Measurements from ENCODE around the gene VAV1. TPM values are rescaled to one million over a fixed set of nuclear protein-coding genes. Genes with fewer than 3 reads are reported as not detected.

The VAV1 gene
- total and polyA plus RNA-seq, 9 of the 15 experiments (the other 6 are each of a cell fraction or from before 2014, with no cell fraction given): 0.46 to 20.1 (median 11.1) TPM

DNA sequence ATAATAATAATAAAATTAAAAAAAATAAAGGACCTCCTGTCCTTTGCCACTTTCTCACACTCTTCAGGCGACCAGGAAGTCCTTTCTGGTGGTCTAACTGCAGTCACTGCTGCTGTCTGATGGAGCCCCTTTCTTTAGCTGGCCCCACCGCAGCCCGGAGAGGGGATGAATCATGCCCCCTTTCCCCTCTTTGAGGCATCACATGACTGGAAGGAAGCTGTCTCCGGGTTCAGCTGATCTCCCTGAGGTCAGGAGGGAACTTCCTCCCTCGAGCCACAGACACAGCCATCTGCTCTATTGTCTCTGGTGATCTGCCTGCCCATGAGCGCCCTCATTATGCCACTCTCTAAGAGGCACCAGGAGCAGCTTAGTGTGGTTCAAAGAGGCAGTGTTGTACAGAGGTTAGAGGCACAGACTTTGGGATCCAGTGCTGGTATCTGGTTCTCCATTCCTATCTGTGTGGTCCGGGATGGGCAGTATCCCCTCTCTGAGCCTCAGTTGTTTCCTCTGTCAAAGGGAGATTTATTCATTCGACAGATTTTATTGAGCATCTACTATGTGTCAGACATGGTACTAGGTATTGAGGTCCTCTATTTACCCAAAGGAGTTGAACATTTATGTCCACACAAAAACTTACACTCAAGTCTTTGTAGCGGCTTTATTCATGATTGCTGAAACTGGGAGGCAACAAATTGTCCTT lies 30.0 kb downstream of the VAV1 start (continued):
- TF ChIP-seq SMAD3 (CRISPR knock-in tag; conservative IDR thresholded peaks at IDR 0.05): no peak
- TF ChIP-seq, protein P1, sequence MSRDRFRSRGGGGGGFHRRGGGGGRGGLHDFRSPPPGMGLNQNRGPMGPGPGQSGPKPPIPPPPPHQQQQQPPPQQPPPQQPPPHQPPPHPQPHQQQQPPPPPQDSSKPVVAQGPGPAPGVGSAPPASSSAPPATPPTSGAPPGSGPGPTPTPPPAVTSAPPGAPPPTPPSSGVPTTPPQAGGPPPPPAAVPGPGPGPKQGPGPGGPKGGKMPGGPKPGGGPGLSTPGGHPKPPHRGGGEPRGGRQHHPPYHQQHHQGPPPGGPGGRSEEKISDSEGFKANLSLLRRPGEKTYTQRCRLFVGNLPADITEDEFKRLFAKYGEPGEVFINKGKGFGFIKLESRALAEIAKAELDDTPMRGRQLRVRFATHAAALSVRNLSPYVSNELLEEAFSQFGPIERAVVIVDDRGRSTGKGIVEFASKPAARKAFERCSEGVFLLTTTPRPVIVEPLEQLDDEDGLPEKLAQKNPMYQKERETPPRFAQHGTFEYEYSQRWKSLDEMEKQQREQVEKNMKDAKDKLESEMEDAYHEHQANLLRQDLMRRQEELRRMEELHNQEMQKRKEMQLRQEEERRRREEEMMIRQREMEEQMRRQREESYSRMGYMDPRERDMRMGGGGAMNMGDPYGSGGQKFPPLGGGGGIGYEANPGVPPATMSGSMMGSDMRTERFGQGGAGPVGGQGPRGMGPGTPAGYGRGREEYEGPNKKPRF (IDR thresholded peaks at IDR 0.05; ENCODE audit: low read depth, low read length): no peak
- no peak for TF ChIP-seq CEBPB (tag; IDR thresholded peaks at IDR 0.05)
- TF ChIP-seq MIER1 (IDR thresholded peaks at IDR 0.05; ENCODE audit: low read depth): no peak
- TF ChIP-seq TEAD4 (IDR thresholded peaks at IDR 0.05; ENCODE audit: low read length): no peak
- no peak for TF ChIP-seq TEAD4 (CRISPR knock-in tag; IDR thresholded peaks at IDR 0.05; ENCODE audit: borderline replicate concordance)
- TF ChIP-seq RBM14 (IDR thresholded peaks at IDR 0.05; ENCODE audit: borderline replicate concordance, insufficient read depth, low read depth, low read length): no peak
- TF ChIP-seq, protein P2, sequence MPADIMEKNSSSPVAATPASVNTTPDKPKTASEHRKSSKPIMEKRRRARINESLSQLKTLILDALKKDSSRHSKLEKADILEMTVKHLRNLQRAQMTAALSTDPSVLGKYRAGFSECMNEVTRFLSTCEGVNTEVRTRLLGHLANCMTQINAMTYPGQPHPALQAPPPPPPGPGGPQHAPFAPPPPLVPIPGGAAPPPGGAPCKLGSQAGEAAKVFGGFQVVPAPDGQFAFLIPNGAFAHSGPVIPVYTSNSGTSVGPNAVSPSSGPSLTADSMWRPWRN (IDR thresholded peaks at IDR 0.05; ENCODE audit: low read depth): no peak
- TF ChIP-seq, protein P3, sequence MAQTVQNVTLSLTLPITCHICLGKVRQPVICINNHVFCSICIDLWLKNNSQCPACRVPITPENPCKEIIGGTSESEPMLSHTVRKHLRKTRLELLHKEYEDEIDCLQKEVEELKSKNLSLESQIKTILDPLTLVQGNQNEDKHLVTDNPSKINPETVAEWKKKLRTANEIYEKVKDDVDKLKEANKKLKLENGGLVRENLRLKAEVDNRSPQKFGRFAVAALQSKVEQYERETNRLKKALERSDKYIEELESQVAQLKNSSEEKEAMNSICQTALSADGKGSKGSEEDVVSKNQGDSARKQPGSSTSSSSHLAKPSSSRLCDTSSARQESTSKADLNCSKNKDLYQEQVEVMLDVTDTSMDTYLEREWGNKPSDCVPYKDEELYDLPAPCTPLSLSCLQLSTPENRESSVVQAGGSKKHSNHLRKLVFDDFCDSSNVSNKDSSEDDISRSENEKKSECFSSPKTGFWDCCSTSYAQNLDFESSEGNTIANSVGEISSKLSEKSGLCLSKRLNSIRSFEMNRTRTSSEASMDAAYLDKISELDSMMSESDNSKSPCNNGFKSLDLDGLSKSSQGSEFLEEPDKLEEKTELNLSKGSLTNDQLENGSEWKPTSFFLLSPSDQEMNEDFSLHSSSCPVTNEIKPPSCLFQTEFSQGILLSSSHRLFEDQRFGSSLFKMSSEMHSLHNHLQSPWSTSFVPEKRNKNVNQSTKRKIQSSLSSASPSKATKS (CRISPR knock-in tag; IDR thresholded peaks at IDR 0.05): no peak
- no peak for TF ChIP-seq ZNF3 (CRISPR knock-in tag; IDR thresholded peaks at IDR 0.05)
- TF ChIP-seq, protein P4, sequence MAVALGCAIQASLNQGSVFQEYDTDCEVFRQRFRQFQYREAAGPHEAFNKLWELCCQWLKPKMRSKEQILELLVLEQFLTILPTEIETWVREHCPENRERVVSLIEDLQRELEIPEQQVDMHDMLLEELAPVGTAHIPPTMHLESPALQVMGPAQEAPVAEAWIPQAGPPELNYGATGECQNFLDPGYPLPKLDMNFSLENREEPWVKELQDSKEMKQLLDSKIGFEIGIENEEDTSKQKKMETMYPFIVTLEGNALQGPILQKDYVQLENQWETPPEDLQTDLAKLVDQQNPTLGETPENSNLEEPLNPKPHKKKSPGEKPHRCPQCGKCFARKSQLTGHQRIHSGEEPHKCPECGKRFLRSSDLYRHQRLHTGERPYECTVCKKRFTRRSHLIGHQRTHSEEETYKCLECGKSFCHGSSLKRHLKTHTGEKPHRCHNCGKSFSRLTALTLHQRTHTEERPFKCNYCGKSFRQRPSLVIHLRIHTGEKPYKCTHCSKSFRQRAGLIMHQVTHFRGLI (CRISPR knock-in tag; IDR thresholded peaks at IDR 0.05): no peak
- TF ChIP-seq PHF8 (IDR thresholded peaks at IDR 0.05; ENCODE audit: borderline replicate concordance, low read length): 0 out of 2 replicates have a peak, but pooled peaks have one; percentile 1
- no peak for TF ChIP-seq GTF2E2 (tag; IDR thresholded peaks at IDR 0.05)
- TF ChIP-seq ERF (CRISPR knock-in tag; IDR thresholded peaks at IDR 0.05): no peak
- TF ChIP-seq, protein P5, sequence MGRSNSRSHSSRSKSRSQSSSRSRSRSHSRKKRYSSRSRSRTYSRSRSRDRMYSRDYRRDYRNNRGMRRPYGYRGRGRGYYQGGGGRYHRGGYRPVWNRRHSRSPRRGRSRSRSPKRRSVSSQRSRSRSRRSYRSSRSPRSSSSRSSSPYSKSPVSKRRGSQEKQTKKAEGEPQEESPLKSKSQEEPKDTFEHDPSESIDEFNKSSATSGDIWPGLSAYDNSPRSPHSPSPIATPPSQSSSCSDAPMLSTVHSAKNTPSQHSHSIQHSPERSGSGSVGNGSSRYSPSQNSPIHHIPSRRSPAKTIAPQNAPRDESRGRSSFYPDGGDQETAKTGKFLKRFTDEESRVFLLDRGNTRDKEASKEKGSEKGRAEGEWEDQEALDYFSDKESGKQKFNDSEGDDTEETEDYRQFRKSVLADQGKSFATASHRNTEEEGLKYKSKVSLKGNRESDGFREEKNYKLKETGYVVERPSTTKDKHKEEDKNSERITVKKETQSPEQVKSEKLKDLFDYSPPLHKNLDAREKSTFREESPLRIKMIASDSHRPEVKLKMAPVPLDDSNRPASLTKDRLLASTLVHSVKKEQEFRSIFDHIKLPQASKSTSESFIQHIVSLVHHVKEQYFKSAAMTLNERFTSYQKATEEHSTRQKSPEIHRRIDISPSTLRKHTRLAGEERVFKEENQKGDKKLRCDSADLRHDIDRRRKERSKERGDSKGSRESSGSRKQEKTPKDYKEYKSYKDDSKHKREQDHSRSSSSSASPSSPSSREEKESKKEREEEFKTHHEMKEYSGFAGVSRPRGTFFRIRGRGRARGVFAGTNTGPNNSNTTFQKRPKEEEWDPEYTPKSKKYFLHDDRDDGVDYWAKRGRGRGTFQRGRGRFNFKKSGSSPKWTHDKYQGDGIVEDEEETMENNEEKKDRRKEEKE (IDR thresholded peaks at IDR 0.05; ENCODE audit: borderline replicate concordance in 1 of 2, control insufficient read depth in 1 of 2, low read depth in 2 of 2, low read length in 1 of 2): no peak
- no peak for TF ChIP-seq TCF3 (CRISPR knock-in tag; IDR thresholded peaks at IDR 0.05)

All from K562 (cell line).